ENCODE results near the gene RNF103. TPM values are rescaled to one million over a fixed set of nuclear protein-coding genes. Genes with fewer than 3 reads are reported as not detected.
"Not testable (repeated sequence)": the region's sequence is repeated elsewhere in the genome, so short reads cannot be mapped to it uniquely, and the experiment has no call there.

RNF103 gene
- polyA plus RNA-seq, 3 donors: 1.0 to 31.9 (median 2.2) TPM

GRCh38 chr2:86593266-86593665 lies 30.4 kb downstream of the RNF103 start:
- Histone ChIP-seq H3K36me3 (replicated peaks in 1 of 2; ENCODE audit: control insufficient read depth in 1 of 2, insufficient read depth in 2 of 2, low read length in 2 of 2) (no peaks in the 10 kb centered on the region), H4K20me1 (ENCODE audit: insufficient read depth, low read length) (no peaks in the 10 kb centered on the region), H3K9ac (ENCODE audit: insufficient read depth, low read length, poor library complexity, severe bottlenecking) (no peak overlapping the region), H3K9me3 (replicated peaks in 1 of 2; ENCODE audit: control insufficient read depth in 1 of 2, insufficient read depth in 1 of 2, low read length in 2 of 2) (no peaks in the 10 kb centered on the region), H3K4me3 (replicated peaks in 1 of 3; ENCODE audit: low read depth in 2 of 3, low read length in 3 of 3) (no peak overlapping the region), H3K79me2 (ENCODE audit: insufficient read depth, low read length) (no peaks in the 10 kb centered on the region), H3K27me3 (ENCODE audit: control insufficient read depth in 2 of 2, insufficient read depth in 2 of 2, low read length in 2 of 2) (no peaks in the 10 kb centered on the region), H2AFZ (ENCODE audit: insufficient read depth, low read depth, low read length, poor library complexity, severe bottlenecking) (no peak overlapping the region), H3K4me2 (replicated peaks; ENCODE audit: extremely low read depth, low read length, poor library complexity, severe bottlenecking) (no peak overlapping the region), H3K4me1 (ENCODE audit: control insufficient read depth in 1 of 2, insufficient read depth in 2 of 2, low read length in 2 of 2) (no peaks in the 10 kb centered on the region), H3K27ac (ENCODE audit: low read depth in 1 of 2, low read length in 2 of 2) (no peak overlapping the region)
- peaks cover 0 to 6% (median 4%) of the 10 kb centered on the region in 7 donors for H3K9me3 Mint-ChIP-seq
- H3K27ac Mint-ChIP-seq: no peak overlapping the region
- H3K4me3 Mint-ChIP-seq: no peak overlapping the region
- peaks cover 0 to 5% (median 2%) of the 10 kb centered on the region in 3 donors for H3K27me3 Mint-ChIP-seq (ENCODE audit: low read depth in 3 of 3)
- H3K36me3 Mint-ChIP-seq: no peaks in the 10 kb centered on the region
- intact Hi-C loops (cut with micrococcal nuclease): no loop called here
- WGBS (ENCODE audit: insufficient coverage): 100% methylated on average over 1 of the region's 2 CpGs
- no peak for DNase-seq
- H3K4me1 Mint-ChIP-seq: no peaks in the 10 kb centered on the region
- TF ChIP-seq CTCF (IDR thresholded peaks at IDR 0.05): no peak

- Histone ChIP-seq H3K4me2 (replicated peaks; ENCODE audit: extremely low read depth, low read length, poor library complexity, severe bottlenecking) (no peak overlapping the region), H3K4me3 (replicated peaks in 1 of 3; ENCODE audit: low read depth in 2 of 3, low read length in 3 of 3) (no peak overlapping the region), H3K27ac (ENCODE audit: low read depth in 1 of 2, low read length in 2 of 2) (no peak overlapping the region), H3K27me3 (ENCODE audit: control insufficient read depth in 2 of 2, insufficient read depth in 2 of 2, low read length in 2 of 2) (no peaks in the 10 kb centered on the region), H3K4me1 (ENCODE audit: control insufficient read depth in 1 of 2, insufficient read depth in 2 of 2, low read length in 2 of 2) (no peaks in the 10 kb centered on the region), H2AFZ (ENCODE audit: insufficient read depth, low read depth, low read length, poor library complexity, severe bottlenecking) (no peak overlapping the region), H3K79me2 (ENCODE audit: insufficient read depth, low read length) (no peaks in the 10 kb centered on the region), H3K9me3 (replicated peaks in 1 of 2; ENCODE audit: control insufficient read depth in 1 of 2, insufficient read depth in 1 of 2, low read length in 2 of 2) (no peaks in the 10 kb centered on the region), H3K9ac (ENCODE audit: insufficient read depth, low read length, poor library complexity, severe bottlenecking) (no peak overlapping the region), H3K36me3 (replicated peaks in 1 of 2; ENCODE audit: control insufficient read depth in 1 of 2, insufficient read depth in 2 of 2, low read length in 2 of 2) (no peaks in the 10 kb centered on the region), H4K20me1 (ENCODE audit: insufficient read depth, low read length) (no peaks in the 10 kb centered on the region)
- H3K27me3 Mint-ChIP-seq (ENCODE audit: low read depth in 3 of 3): peaks cover 0 to 5% (median 1%) of the 10 kb centered on the region in 3 donors
- H3K9me3 Mint-ChIP-seq: peaks cover 0 to 6% (median 4%) of the 10 kb centered on the region in 7 donors
- no peak for DNase-seq
- 90% methylated on average over 2 of the region's 3 CpGs for WGBS (ENCODE audit: insufficient coverage)
- H3K27ac Mint-ChIP-seq: no peak overlapping the region
- no peaks in the 10 kb centered on the region for H3K4me1 Mint-ChIP-seq
- no peak for TF ChIP-seq CTCF (IDR thresholded peaks at IDR 0.05)
- no peak overlapping the region for H3K4me3 Mint-ChIP-seq
- intact Hi-C loops (cut with micrococcal nuclease): no loop called here
- H3K36me3 Mint-ChIP-seq: no peaks in the 10 kb centered on the region
Observed at GRCh38 chr2:86592547-86593230, 31.0 kb downstream of the RNF103 start.

GRCh38 chr2:86589701-86590100 lies 34.0 kb downstream of the RNF103 start:
- H3K9me3 Mint-ChIP-seq; H3K36me3 ChIP-seq (replicated peaks in 1 of 2; ENCODE audit: control insufficient read depth in 1 of 2, insufficient read depth in 2 of 2, low read length in 2 of 2); H3K4me2 ChIP-seq (replicated peaks; ENCODE audit: extremely low read depth, low read length, poor library complexity, severe bottlenecking); H3K4me1 Mint-ChIP-seq; H3K27ac Mint-ChIP-seq; H4K20me1 ChIP-seq (ENCODE audit: insufficient read depth, low read length); H3K79me2 ChIP-seq (ENCODE audit: insufficient read depth, low read length); H3K4me1 ChIP-seq (ENCODE audit: control insufficient read depth in 1 of 2, insufficient read depth in 2 of 2, low read length in 2 of 2); intact Hi-C loops (cut with micrococcal nuclease); H3K27ac ChIP-seq (ENCODE audit: low read depth in 1 of 2, low read length in 2 of 2); DNase-seq; H3K9me3 ChIP-seq (replicated peaks in 1 of 2; ENCODE audit: control insufficient read depth in 1 of 2, insufficient read depth in 1 of 2, low read length in 2 of 2); H2AFZ ChIP-seq (ENCODE audit: insufficient read depth, low read depth, low read length, poor library complexity, severe bottlenecking); H3K36me3 Mint-ChIP-seq; H3K27me3 Mint-ChIP-seq (ENCODE audit: low read depth in 3 of 3); H3K27me3 ChIP-seq (ENCODE audit: control insufficient read depth in 2 of 2, insufficient read depth in 2 of 2, low read length in 2 of 2); H3K9ac ChIP-seq (ENCODE audit: insufficient read depth, low read length, poor library complexity, severe bottlenecking); H3K4me3 Mint-ChIP-seq; H3K4me3 ChIP-seq (replicated peaks in 1 of 3; ENCODE audit: low read depth in 2 of 3, low read length in 3 of 3): not testable (repeated sequence)
- 100% methylated on average over 1 of the region's 5 CpGs for WGBS (ENCODE audit: insufficient coverage)
